Measurements from ENCODE around the gene SDHA.
"Not testable (repeated sequence)": the region's sequence is repeated elsewhere in the genome, so short reads cannot be mapped to it uniquely, and the experiment has no call there.

Gene SDHA

DNA sequence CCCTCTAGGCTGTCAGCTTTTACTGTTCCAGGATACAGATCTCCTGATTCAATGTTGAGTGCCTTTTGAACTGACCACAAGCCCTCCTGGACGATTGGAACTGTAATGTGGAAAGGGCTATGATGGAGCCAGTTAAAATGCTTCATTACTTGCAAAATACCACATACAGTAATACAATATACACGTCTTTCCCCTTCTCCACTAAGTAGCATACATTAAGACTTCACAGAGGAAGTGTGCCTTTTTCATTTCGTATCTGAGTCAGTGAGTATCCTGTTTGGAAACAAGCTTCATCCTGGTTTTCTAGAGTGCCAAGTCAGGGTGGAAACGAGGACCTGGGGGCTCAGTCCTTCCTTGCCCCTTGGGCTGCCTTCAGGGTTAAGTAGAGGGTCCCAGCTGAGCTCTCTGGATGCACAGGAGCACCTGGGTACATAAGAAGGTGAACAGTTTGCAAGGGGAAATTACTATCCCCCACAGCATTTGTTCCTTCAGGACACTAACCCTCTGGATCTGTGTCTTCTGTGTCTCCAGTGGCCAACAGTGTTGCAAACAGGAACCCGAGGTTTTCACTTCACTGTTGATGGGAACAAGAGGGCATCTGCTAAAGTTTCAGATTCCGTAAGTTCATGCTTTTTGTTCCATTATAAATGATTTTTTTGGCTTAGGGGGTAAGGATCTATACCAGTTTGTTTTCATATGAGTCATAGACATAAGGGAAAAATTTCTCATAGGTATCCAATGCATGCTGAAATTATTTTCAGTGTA, 5.0 kb downstream of the SDHA start:
- not testable (repeated sequence) for DNase-seq

DNA sequence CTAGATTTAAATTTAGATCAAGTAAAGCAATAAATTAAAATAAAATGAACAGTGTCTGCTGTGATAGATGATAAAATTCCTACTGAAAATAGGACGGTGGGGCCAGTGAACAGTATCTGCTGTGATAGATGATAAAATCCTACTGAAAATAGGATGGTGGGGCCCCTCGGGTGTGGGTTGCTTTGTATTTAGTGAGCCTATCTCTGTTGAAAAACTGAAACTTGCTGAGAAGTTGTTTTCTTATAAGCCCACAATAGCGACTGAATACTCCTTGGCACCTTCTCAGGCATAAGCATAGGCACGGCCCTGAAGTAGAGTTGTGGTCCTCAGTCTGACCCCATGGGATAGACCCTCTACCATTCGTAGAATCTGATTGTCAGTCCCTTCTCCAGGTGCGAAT, 5.7 kb downstream of the SDHA start:
- DNase-seq: no peak

DNA sequence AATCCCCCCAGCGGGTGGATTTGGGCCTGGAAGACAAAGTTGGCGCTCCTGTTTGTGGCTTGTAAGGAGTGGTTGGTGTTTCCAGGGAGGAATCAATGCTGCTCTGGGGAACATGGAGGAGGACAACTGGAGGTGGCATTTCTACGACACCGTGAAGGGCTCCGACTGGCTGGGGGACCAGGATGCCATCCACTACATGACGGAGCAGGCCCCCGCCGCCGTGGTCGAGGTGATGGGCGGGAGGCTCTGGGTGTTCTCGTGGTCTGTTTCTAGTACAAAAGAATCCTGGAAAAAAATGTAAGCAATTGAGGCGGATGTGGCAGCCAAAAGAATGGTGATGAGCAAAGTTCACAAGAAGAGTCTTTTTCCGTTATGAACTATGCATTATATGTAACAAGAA, 7.2 kb downstream of the SDHA start:
- no peak for DNase-seq

DNA sequence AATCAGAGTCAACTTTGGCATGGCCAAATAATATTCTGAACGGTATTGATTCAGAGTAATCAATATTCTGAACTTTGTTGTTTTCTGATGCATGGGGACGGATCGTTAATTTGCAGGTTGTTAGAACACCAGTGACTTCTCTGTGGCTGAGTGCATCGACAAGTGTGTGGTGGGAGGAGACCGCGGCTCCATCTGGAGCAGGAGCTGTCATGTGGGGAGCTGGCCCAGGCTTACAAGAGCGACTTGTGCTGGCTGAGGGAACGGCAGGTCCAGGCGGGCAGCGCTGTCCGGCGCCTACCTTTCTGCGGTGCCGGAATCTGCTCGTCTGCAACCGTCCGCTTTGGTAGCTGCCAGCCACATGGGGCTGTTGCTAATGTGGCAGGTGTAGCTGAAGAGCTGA, 9.3 kb downstream of the SDHA start:
- not testable (repeated sequence) for DNase-seq

DNA sequence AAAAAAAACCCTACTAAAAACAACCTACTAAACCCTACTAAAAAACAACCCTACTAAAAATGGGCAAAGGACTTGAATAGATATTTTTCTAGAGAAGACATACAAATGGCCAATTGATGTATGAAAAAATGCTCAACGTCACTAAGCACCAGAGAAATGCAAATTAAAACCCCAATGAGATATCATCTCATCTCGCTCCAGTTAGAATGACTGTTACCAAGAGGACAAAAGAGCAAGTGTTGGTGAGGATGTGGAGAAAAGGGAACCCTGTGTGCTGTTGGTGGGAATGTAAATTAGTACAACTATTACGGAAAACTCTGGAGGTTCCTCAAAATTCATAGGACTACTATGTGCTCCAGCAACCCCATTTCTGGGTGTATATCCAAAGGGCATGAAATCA, 10.8 kb downstream of the SDHA start:
- DNase-seq: no peak

DNA sequence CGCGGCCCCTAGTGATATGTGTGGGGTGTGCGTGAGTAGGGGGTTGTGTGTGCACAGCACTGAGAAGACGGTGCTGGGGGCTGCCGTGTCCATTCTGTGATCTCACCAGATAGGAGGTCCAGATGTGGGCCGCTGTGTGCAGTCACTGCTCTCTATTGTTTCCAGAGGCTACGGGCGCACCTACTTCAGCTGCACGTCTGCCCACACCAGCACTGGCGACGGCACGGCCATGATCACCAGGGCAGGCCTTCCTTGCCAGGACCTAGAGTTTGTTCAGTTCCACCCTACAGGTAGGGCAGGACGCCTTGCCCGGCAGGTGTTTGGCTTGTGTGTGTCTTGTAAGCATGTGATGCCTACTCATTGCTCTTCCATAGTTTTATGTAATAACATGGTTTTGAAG, 12.6 kb downstream of the SDHA start:
- DNase-seq: no peak

DNA sequence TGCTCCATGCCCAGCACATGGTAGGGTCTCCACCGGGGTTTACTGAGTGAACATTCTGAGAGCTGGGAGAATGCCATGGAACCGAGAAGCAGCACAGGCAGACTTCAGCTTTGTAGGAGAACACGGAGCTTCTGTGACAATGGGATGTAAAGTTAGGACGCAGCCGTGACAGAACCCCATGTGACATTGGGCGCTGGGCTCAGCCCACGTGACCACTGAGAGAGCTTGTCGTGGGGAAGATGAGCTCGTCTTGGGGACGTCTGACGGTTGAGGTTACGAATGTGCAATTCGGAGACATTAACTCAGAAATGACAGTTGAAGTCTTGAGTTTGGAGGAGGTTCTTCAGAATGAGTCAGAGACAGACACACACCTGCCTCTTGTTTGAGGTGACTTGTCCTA, 13.5 kb downstream of the SDHA start:
- DNase-seq: no peak

DNA sequence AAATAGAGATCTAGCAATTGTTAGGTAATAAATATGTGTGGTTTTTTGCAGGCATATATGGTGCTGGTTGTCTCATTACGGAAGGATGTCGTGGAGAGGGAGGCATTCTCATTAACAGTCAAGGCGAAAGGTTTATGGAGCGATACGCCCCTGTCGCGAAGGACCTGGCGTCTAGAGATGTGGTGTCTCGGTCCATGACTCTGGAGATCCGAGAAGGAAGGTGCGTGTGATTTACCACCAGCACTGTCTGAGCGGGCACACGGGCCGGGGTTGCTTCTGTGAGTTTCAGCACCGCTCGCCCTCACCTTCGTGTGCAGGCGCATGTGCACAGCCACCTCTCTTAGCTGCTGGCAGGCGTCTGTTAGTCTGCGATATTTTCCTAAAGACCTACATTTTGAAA, 15.3 kb downstream of the SDHA start:
- DNase-seq: not testable (repeated sequence)

DNA sequence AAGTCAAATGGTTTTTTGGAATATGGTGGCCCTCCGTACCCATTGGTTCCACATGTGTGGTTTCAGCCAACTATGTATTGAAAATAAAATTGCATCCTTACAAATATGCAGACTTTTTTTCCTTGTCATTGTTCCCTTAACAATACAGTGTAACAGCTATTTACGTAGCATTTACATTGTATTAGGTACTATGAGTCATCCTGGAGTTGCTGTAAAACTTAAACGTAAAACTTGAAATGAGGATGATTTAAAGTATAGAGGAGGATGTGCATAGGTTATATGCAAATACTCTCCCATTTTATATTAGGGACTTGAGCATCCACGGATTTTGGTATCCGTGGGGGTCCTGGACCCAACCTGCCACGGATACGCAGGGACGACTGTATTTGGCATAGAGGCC, 16.3 kb downstream of the SDHA start:
- no peak for DNase-seq

DNA sequence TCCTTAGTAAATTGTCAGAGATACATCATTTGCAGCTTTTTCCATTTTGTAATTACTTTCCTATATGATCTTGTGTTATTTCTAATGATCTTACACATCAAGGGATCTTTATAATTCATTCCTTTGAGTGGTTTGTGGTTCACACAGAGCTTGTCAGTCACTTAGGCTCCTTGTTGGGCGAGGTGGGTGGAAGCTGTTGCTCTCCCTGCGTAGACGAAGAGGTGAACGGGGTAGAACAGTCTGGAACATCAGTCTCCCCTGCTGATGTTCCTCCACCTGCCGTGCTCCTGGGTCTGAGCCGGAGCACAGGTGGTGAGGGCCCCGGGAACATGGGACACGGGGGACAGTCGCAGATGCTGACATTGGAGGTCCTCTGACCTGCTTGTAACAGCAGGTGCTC, 17.4 kb downstream of the SDHA start:
- DNase-seq: not testable (repeated sequence)

DNA sequence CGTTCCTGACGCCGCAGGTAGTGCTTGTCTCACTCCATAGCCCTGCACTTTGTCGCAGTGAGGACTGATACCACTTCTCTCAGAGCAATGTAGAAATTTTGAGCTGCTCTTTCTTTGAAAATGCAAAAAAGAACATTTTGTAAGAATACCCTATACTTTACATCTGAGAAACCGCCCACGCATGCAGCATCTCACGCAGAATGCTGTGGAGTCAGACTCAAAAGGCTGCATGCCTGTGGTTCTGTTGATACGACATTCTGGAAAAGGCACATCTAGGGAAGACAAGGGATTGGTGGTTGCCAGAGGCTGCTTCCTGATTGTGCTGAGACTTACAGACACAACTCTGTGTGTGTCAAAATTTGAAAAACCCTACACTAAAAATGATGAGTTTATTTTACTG, 19.8 kb downstream of the SDHA start:
- DNase-seq: not testable (repeated sequence)

DNA sequence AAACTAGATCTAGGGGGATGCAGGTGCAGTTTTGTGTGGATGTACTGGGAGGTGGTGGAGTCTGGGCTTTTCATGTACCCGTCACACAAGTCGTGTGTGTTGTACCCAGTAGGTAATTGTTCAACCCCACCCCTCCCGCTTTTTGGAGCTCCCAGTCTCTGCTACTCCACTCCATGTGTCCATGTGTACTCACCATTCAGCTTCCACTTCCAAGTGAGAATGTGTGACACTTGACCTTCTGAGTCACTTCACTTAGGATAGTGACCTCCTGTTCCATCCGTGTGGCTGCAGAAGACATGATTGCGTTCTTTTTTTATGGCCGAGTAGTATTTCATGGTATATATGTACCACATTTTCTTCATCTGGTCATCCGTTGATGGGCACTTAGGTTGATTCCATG, 22.4 kb downstream of the SDHA start:
- DNase-seq: not testable (repeated sequence)

DNA sequence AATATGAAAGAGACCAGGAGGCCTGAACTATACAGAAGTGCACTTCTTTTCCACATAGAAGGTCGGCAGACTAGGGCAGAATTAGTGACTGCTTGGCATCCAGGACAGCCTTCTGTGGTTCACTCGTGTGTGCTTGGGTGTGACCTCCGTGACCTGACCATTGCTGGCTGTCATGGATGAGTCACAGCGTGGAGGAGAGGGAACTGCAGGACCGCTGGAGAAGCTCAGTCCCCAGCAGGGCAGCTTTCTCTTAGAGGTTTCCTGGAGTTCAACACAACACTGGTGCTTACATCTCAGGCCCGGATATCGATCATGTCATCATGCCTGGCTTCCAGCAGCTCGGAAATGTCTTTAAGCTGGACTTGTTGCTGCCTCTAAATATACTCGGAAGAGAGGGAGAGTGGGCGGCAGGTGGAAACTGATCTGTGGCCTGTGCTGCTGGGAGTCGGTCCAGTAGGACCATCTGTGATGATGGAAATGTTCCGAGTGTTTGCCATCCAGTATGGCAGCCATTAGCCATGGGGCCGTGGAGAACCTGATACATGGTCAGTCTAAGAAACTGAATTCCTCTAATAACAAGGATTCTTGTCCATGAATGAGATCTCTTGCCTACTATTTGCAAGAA, 23.0 kb downstream of the SDHA start:
- DNase-seq: not testable (repeated sequence)

DNA sequence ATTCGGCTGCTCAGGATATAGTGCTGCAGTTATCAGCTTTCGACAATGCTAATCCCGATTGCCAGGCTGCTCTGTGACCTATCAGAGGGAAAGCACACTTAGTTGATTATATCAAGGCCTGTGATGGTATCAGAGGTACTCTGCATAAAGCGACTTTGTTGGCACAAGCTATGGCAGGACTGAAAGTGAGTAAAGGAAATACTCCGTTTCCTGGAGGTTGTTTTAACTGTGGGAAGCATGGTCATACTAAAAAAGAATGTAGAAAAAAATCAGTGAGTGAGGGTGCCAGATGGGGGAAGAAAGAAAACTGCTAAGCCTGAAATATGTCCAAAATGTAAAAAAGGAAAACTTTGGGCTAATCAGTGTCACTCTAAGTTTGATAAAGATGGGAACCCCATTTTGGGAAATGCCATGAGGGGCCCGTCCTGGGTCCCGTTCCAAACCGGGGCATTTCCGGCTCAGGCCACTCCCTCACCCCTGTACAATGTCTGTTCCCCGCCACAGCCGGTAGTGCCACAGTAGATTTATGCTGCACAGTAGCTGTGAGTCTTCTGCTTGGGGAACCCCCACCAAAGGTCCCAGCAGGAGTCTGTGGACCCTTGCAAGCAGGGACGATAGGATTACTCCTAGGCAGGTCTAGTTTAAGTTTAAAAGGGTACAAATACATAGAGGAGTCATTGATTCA, 25.7 kb downstream of the SDHA start:
- not testable (repeated sequence) for DNase-seq

DNA sequence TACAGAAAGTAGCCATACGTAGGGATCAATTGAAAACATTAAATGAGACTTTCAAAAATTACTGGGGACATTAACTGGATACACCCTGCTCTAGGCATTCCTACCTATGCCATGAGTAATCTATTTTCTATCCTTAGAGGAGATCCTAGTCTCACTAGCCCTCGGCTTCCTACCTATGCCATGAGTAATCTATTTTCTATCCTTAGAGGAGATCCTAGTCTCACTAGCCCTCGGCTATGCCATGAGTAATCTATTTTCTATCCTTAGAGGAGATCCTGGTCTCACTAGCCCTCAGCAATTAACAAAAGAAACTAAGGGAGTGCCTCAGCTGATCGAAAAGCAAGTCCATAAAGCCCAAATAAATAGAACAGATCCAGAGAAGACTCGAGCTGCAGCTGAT, 27.6 kb downstream of the SDHA start:
- not testable (repeated sequence) for DNase-seq

DNA sequence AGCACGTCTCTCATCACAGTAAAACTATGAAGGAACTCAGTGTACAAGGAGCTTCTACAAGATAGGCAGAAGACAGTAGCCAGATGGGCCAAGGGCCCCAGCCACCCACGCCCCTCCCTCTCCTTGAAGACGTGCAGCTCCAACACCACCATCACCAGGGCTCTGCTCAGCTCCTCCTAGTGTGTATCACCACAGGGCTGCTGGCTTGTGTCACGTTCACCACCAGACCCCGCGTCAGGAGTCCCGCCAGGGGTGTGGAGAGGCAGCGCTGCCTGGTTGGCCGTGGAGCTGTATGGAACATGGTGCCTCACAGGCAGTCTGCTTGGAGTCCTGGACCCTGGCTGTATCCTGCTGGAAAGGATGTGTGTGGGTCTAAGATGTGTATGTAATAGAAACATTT, 32.3 kb downstream of the SDHA start:
- DNase-seq: not testable (repeated sequence)

DNA sequence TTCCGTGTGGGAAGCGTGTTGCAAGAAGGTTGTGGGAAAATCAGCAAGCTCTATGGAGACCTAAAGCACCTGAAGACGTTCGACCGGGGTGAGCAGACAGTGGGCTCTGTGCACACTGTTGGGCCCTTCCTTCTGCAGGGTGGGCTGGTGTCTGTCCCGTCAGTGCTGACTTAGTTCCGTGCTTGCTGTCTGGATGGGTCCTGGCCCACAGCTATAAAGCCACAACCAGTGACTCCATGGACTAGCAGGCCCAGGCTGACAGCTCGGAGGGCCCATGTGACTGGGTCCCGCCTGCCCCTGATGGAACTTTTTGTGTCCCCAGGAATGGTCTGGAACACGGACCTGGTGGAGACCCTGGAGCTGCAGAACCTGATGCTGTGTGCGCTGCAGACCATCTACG, 32.9 kb downstream of the SDHA start:
- DNase-seq: not testable (repeated sequence)

DNA sequence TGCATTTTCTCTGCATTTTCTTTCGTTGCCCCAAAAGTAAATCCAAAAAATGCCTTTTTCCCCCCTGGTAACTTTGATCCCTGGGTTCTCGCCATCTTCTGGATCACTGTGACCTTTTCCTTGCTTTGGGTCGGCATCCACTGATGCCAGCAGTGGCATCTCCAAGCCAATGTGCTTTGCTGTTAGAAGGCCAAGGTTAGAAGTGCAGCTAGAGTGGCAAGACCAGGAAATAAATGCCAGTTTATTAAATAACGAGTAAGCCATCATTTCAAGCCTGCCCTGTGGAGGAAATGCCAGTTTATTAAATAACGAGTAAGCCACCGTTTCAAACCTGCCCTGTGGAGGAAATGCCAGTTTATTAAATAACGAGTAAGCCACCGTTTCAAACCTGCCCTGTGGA, 33.4 kb downstream of the SDHA start:
- DNase-seq: not testable (repeated sequence)

DNA sequence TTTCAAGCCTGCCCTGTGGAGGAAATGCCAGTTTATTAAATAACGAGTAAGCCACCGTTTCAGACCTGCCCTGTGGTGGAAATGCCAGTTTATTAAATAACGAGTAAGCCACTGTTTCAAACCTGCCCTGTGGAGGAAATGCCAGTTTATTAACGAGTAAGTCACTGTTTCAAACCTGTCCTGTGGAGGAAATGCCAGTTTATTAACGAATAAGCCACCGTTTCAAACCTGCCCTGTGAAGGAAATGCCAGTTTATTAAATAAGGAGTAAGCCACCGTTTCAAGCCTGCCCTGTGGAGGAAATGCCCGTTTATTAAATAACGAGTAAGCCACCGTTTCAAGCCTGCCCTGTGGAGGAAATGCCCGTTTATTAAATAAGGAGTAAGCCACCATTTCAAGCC, 33.9 kb downstream of the SDHA start:
- DNase-seq: not testable (repeated sequence)

DNA sequence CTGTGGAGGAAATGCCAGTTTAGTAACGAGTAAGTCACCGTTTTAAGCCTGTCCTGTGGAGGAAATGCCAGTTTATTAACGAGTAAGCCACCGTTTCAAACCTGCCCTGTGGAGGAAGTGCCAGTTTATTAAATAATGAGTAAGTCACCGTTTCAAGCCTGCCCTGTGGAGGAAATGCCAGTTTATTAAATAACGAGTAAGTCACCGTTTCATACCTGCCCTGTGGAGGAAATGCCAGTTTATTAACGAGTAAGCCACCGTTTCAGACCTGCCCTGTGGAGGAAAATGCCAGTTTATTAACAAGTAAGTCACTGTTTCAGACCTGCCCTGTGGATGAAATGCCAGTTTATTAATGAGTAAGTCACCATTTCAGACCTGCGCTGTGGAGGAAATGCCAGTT, 34.4 kb downstream of the SDHA start:
- no peak for DNase-seq

DNA sequence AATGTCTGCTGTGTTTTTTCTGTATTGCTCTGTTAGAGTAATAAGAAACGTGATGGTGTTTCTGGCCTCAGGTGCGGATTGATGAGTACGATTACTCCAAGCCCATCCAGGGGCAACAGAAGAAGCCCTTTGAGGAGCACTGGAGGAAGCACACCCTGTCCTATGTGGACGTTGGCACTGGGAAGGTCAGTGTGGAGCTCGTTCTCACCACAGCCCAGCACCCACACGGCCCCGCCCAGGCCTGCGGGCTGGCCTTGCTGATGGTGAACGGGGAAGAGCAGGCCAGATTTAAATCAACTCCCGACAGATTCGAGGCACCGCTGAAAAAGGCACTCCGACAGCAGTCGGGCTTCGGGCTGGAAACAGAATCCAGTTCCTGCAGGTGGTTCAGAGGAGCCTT, 36.2 kb downstream of the SDHA start:
- DNase-seq: not testable (repeated sequence)

DNA sequence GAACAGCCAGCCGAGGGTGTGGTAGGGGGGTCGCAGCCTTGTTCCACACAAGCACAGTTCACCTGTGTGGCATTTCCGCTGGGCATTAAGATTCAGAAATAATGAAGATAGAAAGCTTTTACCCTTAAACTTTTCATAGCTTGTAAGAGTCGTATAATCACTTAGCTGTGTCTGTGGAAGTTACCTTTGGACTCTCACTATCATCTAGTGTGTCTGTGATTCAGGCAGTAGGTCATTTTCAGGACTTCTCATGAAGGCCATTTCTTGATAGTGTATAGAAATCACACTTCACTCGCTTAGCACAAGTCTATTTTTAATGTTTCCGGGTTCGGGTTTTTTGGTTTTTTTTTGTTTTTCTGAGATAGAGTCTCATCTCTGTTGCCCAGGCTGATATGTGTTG, 37.0 kb downstream of the SDHA start:
- not testable (repeated sequence) for DNase-seq

DNA sequence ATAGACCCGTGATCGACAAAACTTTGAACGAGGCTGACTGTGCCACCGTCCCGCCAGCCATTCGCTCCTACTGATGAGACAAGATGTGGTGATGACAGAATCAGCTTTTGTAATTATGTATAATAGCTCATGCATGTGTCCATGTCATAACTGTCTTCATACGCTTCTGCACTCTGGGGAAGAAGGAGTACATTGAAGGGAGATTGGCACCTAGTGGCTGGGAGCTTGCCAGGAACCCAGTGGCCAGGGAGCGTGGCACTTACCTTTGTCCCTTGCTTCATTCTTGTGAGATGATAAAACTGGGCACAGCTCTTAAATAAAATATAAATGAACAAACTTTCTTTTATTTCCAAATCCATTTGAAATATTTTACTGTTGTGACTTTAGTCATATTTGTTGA, 38.2 kb downstream of the SDHA start:
- DNase-seq: not testable (repeated sequence)

DNA sequence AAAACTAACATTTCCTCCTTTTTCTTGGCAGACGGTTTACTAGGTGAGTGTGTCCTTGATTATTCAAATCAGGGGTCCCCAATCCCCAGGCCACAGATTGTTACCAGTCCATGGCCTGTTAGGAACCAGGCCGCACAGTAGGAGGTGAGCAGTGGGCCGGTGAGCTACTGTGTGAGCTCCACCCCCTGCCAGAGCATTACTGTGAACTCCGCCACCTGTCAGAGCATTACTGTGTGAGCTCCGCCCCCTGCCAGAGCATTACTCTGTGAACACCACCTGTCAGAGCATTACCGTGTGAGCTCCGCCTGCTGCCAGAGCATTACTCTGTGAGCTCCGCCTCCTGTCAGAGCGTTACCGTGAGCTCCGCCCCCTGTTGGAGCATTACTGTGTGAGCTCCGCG, 39.0 kb downstream of the SDHA start:
- DNase-seq: no peak
